HCT116 (cell line): Measurements from ENCODE around the gene VPS9D1. TPM values are rescaled to one million over a fixed set of nuclear protein-coding genes. Genes with fewer than 3 reads are reported as not detected.
A peak's percentile ranks its signal among the peaks of the same experiment; 100 is the strongest.

Experiments used
- ATAC-seq: fragments of 200-7000 bp; cut with Tn5 transposase; 2 replicates; pipeline ENCODE4 v1.9.1; 2020; ENCODE audit warnings: mild to moderate bottlenecking, moderate library complexity
- BruUV-seq: library from RNA; stranded (reverse); fragments of 400-500 nt; replicated peaks from 2 replicates; lab custom pipeline; 2021; lab: Mats Ljungman, UMichigan
- CTCF ChIA-PET: fragments of 300-600 bp; sonication (Branson Sonifier 250); formaldehyde crosslinking; loops from one replicate; lab custom pipeline; 2021; ENCODE audit warnings: antibody characterized with exemption; lab: Charles Lee
- POLR2A ChIA-PET: fragments of 300-600, 350-600 bp; sonication (Branson Sonifier 250); formaldehyde crosslinking; loops from one replicate; lab custom pipeline; 2021; ENCODE audit warnings: antibody characterized with exemption; lab: Charles Lee
- RAD21 ChIA-PET, 2 experiments: fragments of 300-600 bp; sonication (Branson Sonifier 250); formaldehyde crosslinking; loops; one replicate each; lab custom pipeline; 2023; ENCODE audit warnings: low total read pairs in 2 of 2; ENCODE audit not compliant: uncharacterized antibody in 2 of 2, unreplicated experiment in 2 of 2, low non-redundant PET in 1 of 2; lab: Charles Lee
- DNase-seq: peaks from one replicate; pipeline ENCODE4 v3.0.0-alpha.2; 2010; ENCODE audit warnings: low read depth, low spot score
- H2AFZ ChIP-seq: fragments of 200-600 bp; shearing (Covaris generic), sonication (generic); 2 replicates; pipeline ENCODE4 v1.6.1; 2017; ENCODE audit warnings: low read depth, mixed run types, mixed read lengths, antibody characterized with exemption, low read length; ENCODE audit not compliant: poor library complexity, severe bottlenecking
- H3K27ac ChIP-seq: 2 replicates; pipeline ENCODE4 v1.5.1; 2012; ENCODE audit warnings: low read depth, low read length
- H3K27me3 ChIP-seq: fragments of 200-600 bp; sonication (generic); 2 replicates; pipeline ENCODE4 v1.6.1; 2016; ENCODE audit warnings: mixed run types, low read length, mixed read lengths; ENCODE audit not compliant: insufficient read depth
- H3K36me3 ChIP-seq, 2 experiments: fragments of 200-500 bp in 1 of 2; fragments of 200-600 bp in 1 of 2; sonication (Bioruptor generic) in 1 of 2; sonication (generic) in 1 of 2; 2 replicates each; pipeline versions ENCODE4 v1.5.1 to v1.6.1; 2014 to 2016; ENCODE audit warnings: low read length in 2 of 2, inconsistent platforms in 1 of 2, mixed read lengths in 1 of 2, mixed run types in 1 of 2; ENCODE audit not compliant: insufficient read depth in 2 of 2, control insufficient read depth in 1 of 2
- H3K4me1 ChIP-seq, 2 experiments: fragments of 200-600 bp in 1 of 2; sonication (generic) in 1 of 2; 2 replicates each; pipeline versions ENCODE4 v1.5.1 to v1.6.1; 2012 to 2017; ENCODE audit warnings: low read length in 2 of 2, inconsistent platforms in 1 of 2, mild to moderate bottlenecking in 1 of 2, mixed read lengths in 1 of 2, mixed run types in 1 of 2, moderate library complexity in 1 of 2; ENCODE audit not compliant: insufficient read depth in 2 of 2, control insufficient read depth in 1 of 2
- H3K4me2 ChIP-seq: fragments of 200-600 bp; sonication (generic); 2 replicates; pipeline ENCODE4 v1.6.1; 2017; ENCODE audit warnings: mixed run types, low read length, mixed read lengths
- H3K4me3 ChIP-seq, 2 experiments: fragments of 200-600 bp in 1 of 2; sonication (generic) in 1 of 2; replicated peaks in 1 of 2; 2 replicates each; pipeline ENCODE4 v1.5.1; 2011 to 2016; ENCODE audit warnings: low read length in 2 of 2, control low read depth in 1 of 2, low read depth in 1 of 2, mild to moderate bottlenecking in 1 of 2, mixed read lengths in 1 of 2, mixed run types in 1 of 2
- H3K79me2 ChIP-seq: fragments of 200-600 bp; sonication (generic); 2 replicates; pipeline ENCODE4 v1.6.1; 2017; ENCODE audit warnings: mild to moderate bottlenecking, mixed run types, low read length, moderate library complexity, mixed read lengths; ENCODE audit not compliant: insufficient read depth
- H3K9ac ChIP-seq: fragments of 200-600 bp; sonication (generic); 2 replicates; pipeline ENCODE4 v1.6.1; 2016; ENCODE audit warnings: low read length, mixed read lengths
- H3K9me2 ChIP-seq: fragments of 200-600 bp; sonication (generic), shearing (Covaris generic); 2 replicates; pipeline ENCODE4 v1.6.1; 2017; ENCODE audit warnings: mixed run types, mild to moderate bottlenecking, moderate library complexity; ENCODE audit not compliant: insufficient read depth
- H3K9me3 ChIP-seq, 2 experiments: fragments of 200-500 bp in 1 of 2; fragments of 200-600 bp in 1 of 2; sonication (Bioruptor generic) in 1 of 2; sonication (generic) in 1 of 2; 2 replicates each; pipeline ENCODE4 v1.6.1; 2014 to 2017; ENCODE audit warnings: low read length in 2 of 2, mixed read lengths in 2 of 2, inconsistent platforms in 1 of 2, low read depth in 1 of 2, mild to moderate bottlenecking in 1 of 2, mixed run types in 1 of 2, moderate library complexity in 1 of 2; ENCODE audit not compliant: control insufficient read depth in 1 of 2, insufficient read depth in 1 of 2
- H4K20me1 ChIP-seq: fragments of 200-600 bp; sonication (generic), shearing (Covaris generic); 2 replicates; pipeline ENCODE4 v1.6.1; 2017; ENCODE audit warnings: mixed run types, mild to moderate bottlenecking, moderate library complexity; ENCODE audit not compliant: insufficient read depth
- CBX3 ChIP-seq: IDR thresholded peaks from 2 replicates; pipeline ENCODE4 v1.6.1; 2012; ENCODE audit warnings: low read depth
- CTCF ChIP-seq, 3 experiments: fragments of 200-600 bp in 1 of 3; sonication (generic) in 1 of 3; IDR thresholded peaks in 2 of 3; conservative IDR thresholded peaks in 1 of 3; 2 replicates each; pipeline ENCODE4 v1.5.1; 2012 to 2017; ENCODE audit warnings: low read depth in 2 of 3, low read length in 2 of 3, antibody characterized with exemption in 1 of 3, borderline replicate concordance in 1 of 3, control low read depth in 1 of 3, mild to moderate bottlenecking in 1 of 3, mixed read lengths in 1 of 3, mixed run types in 1 of 3, moderate library complexity in 1 of 3; ENCODE audit not compliant: insufficient read depth in 1 of 3
- ELF1 ChIP-seq: IDR thresholded peaks from 2 replicates; pipeline ENCODE4 v1.6.1; 2012; ENCODE audit warnings: low read depth, borderline replicate concordance
- EZH2 ChIP-seq: fragments of 200-600 bp; sonication (generic); IDR thresholded peaks from 2 replicates; pipeline ENCODE4 v1.6.1; 2017; ENCODE audit warnings: antibody characterized with exemption, mixed run types
- EZH2phosphoT487 ChIP-seq: fragments of 200-600 bp; IDR thresholded peaks from 2 replicates; pipeline ENCODE4 v1.6.1; 2018; ENCODE audit warnings: antibody characterized with exemption, borderline replicate concordance
- MAX ChIP-seq: IDR thresholded peaks from 2 replicates; pipeline ENCODE4 v1.6.1; 2012
- POLR2A ChIP-seq: IDR thresholded peaks from 2 replicates; pipeline ENCODE4 v1.7.0; 2011; ENCODE audit warnings: borderline replicate concordance; ENCODE audit not compliant: insufficient read depth, insufficient read length; ENCODE audit errors: extremely low read depth
- POLR2AphosphoS5 ChIP-seq: IDR thresholded peaks from 2 replicates; pipeline ENCODE4 v1.6.1; 2011; ENCODE audit warnings: mild to moderate bottlenecking, low read depth, low read length, moderate library complexity
- RAD21 ChIP-seq: IDR thresholded peaks from 2 replicates; pipeline ENCODE4 v1.6.1; 2012; ENCODE audit warnings: low read depth, mild to moderate bottlenecking
- REST ChIP-seq: IDR thresholded peaks from 2 replicates; pipeline ENCODE4 v1.6.1; 2012; ENCODE audit warnings: low read depth
- SIN3A ChIP-seq: IDR thresholded peaks from 2 replicates; pipeline ENCODE4 v1.6.1; 2012; ENCODE audit warnings: low read depth
- SP1 ChIP-seq: IDR thresholded peaks from 2 replicates; pipeline ENCODE4 v1.6.1; 2012; ENCODE audit warnings: low read depth
- SRF ChIP-seq: IDR thresholded peaks from 2 replicates; pipeline ENCODE4 v1.6.1; 2012; ENCODE audit warnings: low read depth
- YY1 ChIP-seq: IDR thresholded peaks from 2 replicates; pipeline ENCODE4 v1.6.1; 2011; ENCODE audit warnings: low read length, low read depth, moderate library complexity, mild to moderate bottlenecking; ENCODE audit not compliant: insufficient replicate concordance; ENCODE audit errors: extremely low read depth
- ZBTB33 ChIP-seq: IDR thresholded peaks from 2 replicates; pipeline ENCODE4 v1.6.1; 2011; ENCODE audit warnings: mild to moderate bottlenecking, low read length, moderate library complexity; ENCODE audit not compliant: insufficient replicate concordance; ENCODE audit errors: extremely low read depth
- ZFX ChIP-seq: fragments of 450-650 bp; IDR thresholded peaks from 2 replicates; pipeline ENCODE4 v1.6.1; 2017
- ZNF274 ChIP-seq: fragments of 200-500 bp; sonication (Bioruptor generic); IDR thresholded peaks from 2 replicates; pipeline ENCODE4 v1.6.1; 2014; ENCODE audit warnings: mild to moderate bottlenecking, low read depth, low read length, inconsistent platforms
- intact Hi-C: fragments of 100-400 bp; cut with micrococcal nuclease; formaldehyde crosslinking; loops from 2 replicates; pipeline ENCODE4 v1.10.0; 2022
- total RNA-seq: library from RNA; stranded (reverse); gene quantifications from one replicate; pipeline ENCODE4 v1.2.1, GENCODE V29; 2021; ENCODE audit not compliant: unreplicated experiment

VPS9D1 gene
- total RNA-seq, 1 experiment from 2014 or later: 4.2 TPM

GRCh38 chr16:89697616-89698331, 22.9 kb downstream of the VPS9D1 start:
- peak overlapping the region; percentile 12; the same call in 1 of the 2 replicates for H3K27ac ChIP-seq
- POLR2A ChIA-PET: interaction anchor here (1.0 to 1.3 kb wide), 3 partner anchors 8 to 13 kb away, joined by 3 to 4 read pairs (median 3); partner anchors contain the start of gene CDK10

More at GRCh38 chr16:89697616-89698331, 22.9 kb downstream of the VPS9D1 start:
- ATAC-seq (no peak), DNase-seq (no peak)
- H3K79me2 ChIP-seq: peaks cover 24% of the 10 kb centered on the region
- no peaks in the 10 kb centered on the region for H3K9me2 ChIP-seq
- no peak overlapping the region for H2AFZ ChIP-seq
- no peaks in the 10 kb centered on the region for H3K27me3 ChIP-seq
- H3K4me1 ChIP-seq: peaks cover 15 to 27% of the 10 kb centered on the region in 2 experiments
- no peak overlapping the region for H3K4me2 ChIP-seq
- BruUV-seq: no TSS peak
- intact Hi-C loops: no loop called here
- TF ChIP-seq CBX3: no peak
- TF ChIP-seq POLR2A: no peak
- no peak for TF ChIP-seq ELF1
- no peak for TF ChIP-seq POLR2AphosphoS5
- TF ChIP-seq ZNF274: no peak
- no peak for TF ChIP-seq EZH2
- no peak for TF ChIP-seq RAD21
- no peak for TF ChIP-seq SRF
- TF ChIP-seq SP1: no peak
- no peak for TF ChIP-seq MAX
- TF ChIP-seq SIN3A: no peak
- TF ChIP-seq REST: no peak
- no peak for TF ChIP-seq ZBTB33
- TF ChIP-seq ZFX: no peak
- TF ChIP-seq EZH2phosphoT487: no peak
- no peak for TF ChIP-seq CTCF (IDR thresholded peaks at IDR 0.05 in 2 of 3, conservative IDR thresholded peaks at IDR 0.05 in 1 of 3; ENCODE audit: borderline replicate concordance in 1 of 3, insufficient read depth in 1 of 3, low read depth in 2 of 3, low read length in 2 of 3)
- no peak for TF ChIP-seq YY1
- TF ChIP-seq, all 23 proteins: peak for 0
- no peak overlapping the region for H3K4me3 ChIP-seq
- H3K9me3 ChIP-seq: no peaks in the 10 kb centered on the region
- peaks cover 3% of the 10 kb centered on the region; the same call in 1 of the 2 replicates for H4K20me1 ChIP-seq
- RAD21 ChIA-PET: no interaction called here
- peaks cover 14 to 35% of the 10 kb centered on the region in 2 experiments; a peak in 2 of 4 replicates for H3K36me3 ChIP-seq
- CTCF ChIA-PET: no interaction called here
- H3K9ac ChIP-seq: no peak overlapping the region
